ENCODE measurements around the gene OSCP1. TPM values are rescaled to one million over a fixed set of nuclear protein-coding genes. Genes with fewer than 3 reads are reported as not detected.

Gene OSCP1
- polyA plus RNA-seq, 1 donor = 6.5 TPM

- Histone ChIP-seq H3K27ac (ENCODE audit: low read length) (no peak overlapping the region), H3K27me3 (ENCODE audit: control insufficient read depth, insufficient read depth, low read length) (no peaks in the 10 kb centered on the region), H3K36me3 (ENCODE audit: control insufficient read depth, insufficient read depth, low read length) (no peaks in the 10 kb centered on the region), H3K4me1 (ENCODE audit: control insufficient read depth, insufficient read depth, low read length) (no peaks in the 10 kb centered on the region), H3K4me3 (ENCODE audit: low read length) (no peak overlapping the region), H3K9me3 (ENCODE audit: control insufficient read depth, low read depth, low read length) (no peaks in the 10 kb centered on the region)
- DNase-seq = no peak
- WGBS (ENCODE audit: insufficient coverage, low lambda C conversion rate) = 83% methylated on average over 1 of the region's 2 CpGs
These were observed 41.8 kb downstream of the OSCP1 start for GRCh38 chr1:36408479-36408878.

- WGBS (ENCODE audit: insufficient coverage, low lambda C conversion rate) = 80% methylated on average over 1 of the region's 1 CpG
- Histone ChIP-seq H3K27me3 (ENCODE audit: control insufficient read depth, insufficient read depth, low read length) (no peaks in the 10 kb centered on the region), H3K4me1 (ENCODE audit: control insufficient read depth, insufficient read depth, low read length) (no peaks in the 10 kb centered on the region), H3K27ac (ENCODE audit: low read length) (no peak overlapping the region), H3K9me3 (ENCODE audit: control insufficient read depth, low read depth, low read length) (no peaks in the 10 kb centered on the region), H3K4me3 (ENCODE audit: low read length) (no peak overlapping the region), H3K36me3 (ENCODE audit: control insufficient read depth, insufficient read depth, low read length) (no peaks in the 10 kb centered on the region)
- no peak for DNase-seq
These were observed 43.8 kb downstream of the OSCP1 start for GRCh38 chr1:36406440-36406839.

DNA sequence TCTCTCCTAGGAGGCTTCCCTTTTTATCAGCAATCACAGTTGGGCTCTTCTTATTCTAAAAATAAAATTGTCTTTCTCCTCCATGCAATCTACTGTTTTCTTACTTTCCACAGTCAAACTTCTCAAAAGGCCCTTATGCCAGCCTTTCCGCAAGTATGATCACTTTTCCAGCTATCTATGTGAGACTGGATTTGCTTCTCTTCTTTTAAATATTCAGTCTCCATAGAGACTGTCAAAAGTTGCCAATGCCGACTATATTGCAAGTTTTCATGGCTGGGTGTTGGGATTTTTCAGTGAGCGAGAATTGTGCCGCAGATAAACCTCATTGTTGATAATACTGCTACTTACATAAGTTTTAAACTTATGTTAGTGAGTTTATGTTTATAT is 47.8 kb downstream of the OSCP1 start:
- H3K4me3 ChIP-seq (ENCODE audit: low read length) = no peak overlapping the region
- no peaks in the 10 kb centered on the region for H3K27me3 ChIP-seq (ENCODE audit: control insufficient read depth, insufficient read depth, low read length)
- no peak for DNase-seq
- H3K9me3 ChIP-seq (ENCODE audit: control insufficient read depth, low read depth, low read length) = no peaks in the 10 kb centered on the region
- H3K4me1 ChIP-seq (ENCODE audit: control insufficient read depth, insufficient read depth, low read length) = no peaks in the 10 kb centered on the region
- H3K36me3 ChIP-seq (ENCODE audit: control insufficient read depth, insufficient read depth, low read length) = no peaks in the 10 kb centered on the region
- no peak overlapping the region for H3K27ac ChIP-seq (ENCODE audit: low read length)
- 86% methylated on average over 1 of the region's 4 CpGs for WGBS (ENCODE audit: insufficient coverage, low lambda C conversion rate)

DNA sequence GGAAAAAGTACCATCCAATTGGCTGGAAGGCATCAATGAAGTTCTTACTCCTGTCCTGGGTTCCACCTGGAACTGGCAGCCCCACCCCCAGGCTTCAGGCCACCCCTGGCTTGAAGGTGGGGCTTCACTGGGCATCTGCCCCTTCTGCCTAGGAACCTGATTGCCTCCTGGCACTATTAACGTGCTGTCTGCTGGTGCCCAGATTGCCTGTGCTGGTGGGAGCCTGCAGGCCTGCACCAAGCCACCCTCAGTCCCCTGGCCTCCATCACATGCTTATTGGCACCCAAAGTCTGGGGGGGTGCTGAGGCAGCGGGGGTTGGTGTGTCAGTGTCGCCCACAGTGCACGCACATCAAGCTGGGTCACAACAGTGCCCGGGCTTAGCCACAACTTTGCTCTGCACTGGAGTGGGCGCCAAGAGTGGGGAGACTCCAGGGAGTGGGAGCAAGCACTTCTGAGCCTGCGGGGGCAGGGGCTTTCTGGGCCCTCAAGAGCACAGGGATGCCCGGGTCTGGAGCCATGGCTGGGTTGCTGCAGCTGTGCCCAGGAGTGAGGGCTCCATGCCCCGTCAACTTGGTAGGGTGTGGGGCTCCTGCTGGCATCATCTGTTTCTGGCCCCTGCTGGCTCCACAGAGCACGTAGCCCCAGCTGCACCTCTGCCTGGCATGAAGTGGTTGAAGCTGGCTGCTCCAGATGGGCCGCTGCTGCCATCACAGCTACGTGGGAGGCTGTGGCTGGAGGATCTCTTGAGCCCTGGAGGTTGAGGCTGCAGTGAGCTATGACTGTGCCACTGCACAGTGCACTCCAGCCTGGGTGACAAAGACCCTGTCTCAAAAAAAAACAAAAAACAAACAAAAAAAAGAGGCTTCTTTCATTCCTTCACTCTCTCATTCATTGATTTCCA is 48.4 kb downstream of the OSCP1 start:
- WGBS (ENCODE audit: insufficient coverage, low lambda C conversion rate) = no CpG with 5 or more reads among the region's 12 CpGs
- Histone ChIP-seq H3K36me3 (ENCODE audit: control insufficient read depth, insufficient read depth, low read length) (no peaks in the 10 kb centered on the region), H3K27ac (ENCODE audit: low read length) (no peak overlapping the region), H3K9me3 (ENCODE audit: control insufficient read depth, low read depth, low read length) (no peaks in the 10 kb centered on the region), H3K4me3 (ENCODE audit: low read length) (no peak overlapping the region), H3K27me3 (ENCODE audit: control insufficient read depth, insufficient read depth, low read length) (no peaks in the 10 kb centered on the region), H3K4me1 (ENCODE audit: control insufficient read depth, insufficient read depth, low read length) (no peaks in the 10 kb centered on the region)
- no peak for DNase-seq

- Histone ChIP-seq H3K4me3 (ENCODE audit: low read length) (no peak overlapping the region), H3K4me1 (ENCODE audit: control insufficient read depth, insufficient read depth, low read length) (no peaks in the 10 kb centered on the region), H3K27me3 (ENCODE audit: control insufficient read depth, insufficient read depth, low read length) (no peaks in the 10 kb centered on the region), H3K27ac (ENCODE audit: low read length) (no peak overlapping the region), H3K9me3 (ENCODE audit: control insufficient read depth, low read depth, low read length) (no peaks in the 10 kb centered on the region), H3K36me3 (ENCODE audit: control insufficient read depth, insufficient read depth, low read length) (no peaks in the 10 kb centered on the region)
- no CpG with 5 or more reads among the region's 22 CpGs for WGBS (ENCODE audit: insufficient coverage, low lambda C conversion rate)
- no peak for DNase-seq
These were observed 49.2 kb downstream of the OSCP1 start for GRCh38 chr1:36400825-36401601.

DNA sequence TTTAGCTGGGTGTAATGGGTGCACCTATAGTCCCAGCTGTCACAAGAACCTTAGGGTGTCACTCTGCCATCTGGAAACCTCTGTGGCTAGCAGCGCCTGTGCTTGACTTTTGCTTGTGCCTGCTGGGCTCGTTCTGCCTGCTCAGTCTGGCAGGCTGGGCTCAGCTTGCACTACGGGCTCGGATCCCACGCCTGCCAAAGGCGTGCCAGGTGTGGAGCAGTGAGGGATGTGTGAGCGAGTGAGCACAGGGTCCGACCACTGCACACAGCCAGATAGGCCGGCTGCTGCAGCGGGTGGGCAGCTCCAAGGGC is 49.8 kb downstream of the OSCP1 start:
- H3K36me3 ChIP-seq (ENCODE audit: control insufficient read depth, insufficient read depth, low read length) = no peaks in the 10 kb centered on the region
- H3K9me3 ChIP-seq (ENCODE audit: control insufficient read depth, low read depth, low read length) = no peaks in the 10 kb centered on the region
- no peak overlapping the region for H3K4me3 ChIP-seq (ENCODE audit: low read length)
- WGBS (ENCODE audit: insufficient coverage, low lambda C conversion rate) = no CpG with 5 or more reads among the region's 10 CpGs
- no peaks in the 10 kb centered on the region for H3K4me1 ChIP-seq (ENCODE audit: control insufficient read depth, insufficient read depth, low read length)
- H3K27ac ChIP-seq (ENCODE audit: low read length) = no peak overlapping the region
- H3K27me3 ChIP-seq (ENCODE audit: control insufficient read depth, insufficient read depth, low read length) = no peaks in the 10 kb centered on the region
- no peak for DNase-seq

DNA sequence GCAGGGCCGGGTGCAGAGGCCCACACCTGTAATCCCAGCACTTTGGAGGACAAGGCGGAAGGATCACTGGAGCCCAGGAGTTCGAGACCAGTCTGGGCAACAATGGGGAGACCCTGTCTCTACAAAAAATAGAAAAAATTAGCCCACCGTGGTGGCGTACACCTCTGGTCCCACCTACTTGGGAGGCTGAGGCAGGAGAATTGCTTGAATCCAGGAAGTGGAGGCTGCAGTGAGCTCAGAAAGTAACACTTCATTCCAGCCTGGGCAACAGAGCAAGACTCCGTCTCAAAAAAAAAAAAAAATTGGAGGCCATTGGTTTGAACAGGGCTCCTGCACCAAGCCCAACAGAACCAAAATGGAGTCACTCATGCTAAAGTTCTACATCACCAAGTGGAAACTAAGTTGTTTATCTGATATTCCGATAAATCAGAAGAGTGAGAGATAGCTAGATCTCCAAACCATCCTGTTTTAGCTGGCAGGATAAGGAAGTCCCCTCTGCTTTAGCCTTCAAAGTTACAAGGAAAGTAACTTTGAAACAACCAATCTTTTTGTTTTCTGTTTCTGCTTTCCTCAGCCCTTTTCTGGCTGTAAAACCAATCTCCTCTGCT is 51.8 kb downstream of the OSCP1 start:
- DNase-seq = no peak
- no CpG with 5 or more reads among the region's 7 CpGs for WGBS (ENCODE audit: insufficient coverage, low lambda C conversion rate)
- Histone ChIP-seq H3K9me3 (ENCODE audit: control insufficient read depth, low read depth, low read length) (no peaks in the 10 kb centered on the region), H3K4me3 (ENCODE audit: low read length) (no peak overlapping the region), H3K27ac (ENCODE audit: low read length) (no peak overlapping the region), H3K36me3 (ENCODE audit: control insufficient read depth, insufficient read depth, low read length) (peaks cover 7% of the 10 kb centered on the region), H3K27me3 (ENCODE audit: control insufficient read depth, insufficient read depth, low read length) (no peaks in the 10 kb centered on the region), H3K4me1 (ENCODE audit: control insufficient read depth, insufficient read depth, low read length) (no peaks in the 10 kb centered on the region)

- Histone ChIP-seq H3K4me1 (ENCODE audit: control insufficient read depth, insufficient read depth, low read length) (no peaks in the 10 kb centered on the region), H3K27ac (ENCODE audit: low read length) (peak within 1 kb of the TSS; percentile 83), H3K9me3 (ENCODE audit: control insufficient read depth, low read depth, low read length) (no peaks in the 10 kb centered on the region), H3K36me3 (ENCODE audit: control insufficient read depth, insufficient read depth, low read length) (peaks cover 15% of the 10 kb centered on the region), H3K4me3 (ENCODE audit: low read length) (peak within 1 kb of the TSS; percentile 81), H3K27me3 (ENCODE audit: control insufficient read depth, insufficient read depth, low read length) (no peaks in the 10 kb centered on the region)
- WGBS (ENCODE audit: insufficient coverage, low lambda C conversion rate) = 10% methylated on average over 2 of the region's 60 CpGs
- peak; percentile 96 to 97 for DNase-seq
These were observed 52.6 kb downstream of the OSCP1 start, which contains the start of gene LSM10 for GRCh38 chr1:36397378-36398230. LSM10 (minus strand) TSS chr1:36397908; CDS start chr1:36394129, 3,779 bp downstream.

- Histone ChIP-seq H3K36me3 (ENCODE audit: control insufficient read depth, insufficient read depth, low read length) (peaks cover 19% of the 10 kb centered on the region), H3K4me3 (ENCODE audit: low read length) (peak overlapping the region; percentile 81), H3K9me3 (ENCODE audit: control insufficient read depth, low read depth, low read length) (no peaks in the 10 kb centered on the region), H3K4me1 (ENCODE audit: control insufficient read depth, insufficient read depth, low read length) (no peaks in the 10 kb centered on the region), H3K27ac (ENCODE audit: low read length) (peak overlapping the region; percentile 83), H3K27me3 (ENCODE audit: control insufficient read depth, insufficient read depth, low read length) (no peaks in the 10 kb centered on the region)
- no peak for DNase-seq
- no CpG with 5 or more reads among the region's 5 CpGs for WGBS (ENCODE audit: insufficient coverage, low lambda C conversion rate)
These were observed 53.2 kb downstream of the OSCP1 start for GRCh38 chr1:36397083-36397377.

DNA sequence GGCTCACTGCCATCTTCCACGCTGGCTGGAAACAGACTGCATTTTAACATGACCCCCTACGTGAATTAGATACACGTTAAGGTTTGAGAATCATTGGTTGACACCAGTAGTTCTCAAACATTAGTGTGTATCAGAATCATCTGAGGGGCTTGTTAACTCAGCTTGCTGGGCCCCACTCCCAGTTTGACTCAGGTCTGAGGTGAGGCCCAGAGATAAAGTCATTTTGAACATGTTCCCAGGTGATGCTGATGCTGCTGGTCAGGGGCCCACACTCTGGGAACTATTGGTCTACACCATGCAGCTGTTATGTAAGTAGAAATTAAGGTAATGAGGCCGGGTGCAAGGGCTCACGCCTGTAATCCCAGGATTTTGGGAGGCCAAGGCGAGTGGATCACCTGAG is 53.9 kb downstream of the OSCP1 start:
- H3K27me3 ChIP-seq (ENCODE audit: control insufficient read depth, insufficient read depth, low read length) = no peaks in the 10 kb centered on the region
- H3K4me1 ChIP-seq (ENCODE audit: control insufficient read depth, insufficient read depth, low read length) = no peaks in the 10 kb centered on the region
- no peak overlapping the region for H3K27ac ChIP-seq (ENCODE audit: low read length)
- peaks cover 24% of the 10 kb centered on the region for H3K36me3 ChIP-seq (ENCODE audit: control insufficient read depth, insufficient read depth, low read length)
- no peaks in the 10 kb centered on the region for H3K9me3 ChIP-seq (ENCODE audit: control insufficient read depth, low read depth, low read length)
- DNase-seq = no peak
- no CpG with 5 or more reads among the region's 6 CpGs for WGBS (ENCODE audit: insufficient coverage, low lambda C conversion rate)
- no peak overlapping the region for H3K4me3 ChIP-seq (ENCODE audit: low read length)
